ENCODE measurements around the gene CHD8.

CHD8 gene

DNA sequence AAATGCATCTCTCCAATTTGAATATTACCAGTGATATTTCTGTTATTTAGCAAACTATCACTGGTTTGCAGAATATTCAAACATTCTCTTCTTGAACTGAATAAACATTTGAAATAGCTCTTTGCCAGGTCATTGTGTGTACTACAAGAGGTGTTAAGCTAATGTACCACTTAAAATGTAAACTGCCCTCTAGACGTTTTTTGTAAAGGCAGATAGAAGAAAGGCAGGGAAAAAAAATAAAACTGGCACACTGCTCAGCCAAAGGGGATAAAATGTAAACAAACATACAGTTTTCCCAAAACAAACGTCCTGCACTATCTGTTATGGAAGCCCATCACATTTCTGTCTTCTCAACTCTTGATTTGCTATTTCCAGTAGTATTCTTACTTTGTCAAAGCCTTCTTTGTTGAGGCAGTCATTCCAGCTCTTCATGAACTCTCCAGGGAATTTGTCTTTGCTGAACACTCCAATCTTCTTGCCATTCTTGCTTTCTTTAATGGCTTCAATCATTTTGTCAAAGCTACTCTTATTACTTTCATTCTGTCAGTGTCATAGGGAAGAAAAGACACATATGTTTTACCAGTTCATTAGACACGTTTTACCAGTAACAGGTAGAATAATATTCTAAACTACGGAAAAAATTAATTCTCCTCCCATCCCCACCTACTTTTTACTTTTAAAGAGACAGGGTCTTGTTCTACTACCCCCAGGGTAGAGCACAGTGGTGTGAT lies 85.8 kb downstream of the CHD8 start:
- FAIRE-seq: no peak

DNA sequence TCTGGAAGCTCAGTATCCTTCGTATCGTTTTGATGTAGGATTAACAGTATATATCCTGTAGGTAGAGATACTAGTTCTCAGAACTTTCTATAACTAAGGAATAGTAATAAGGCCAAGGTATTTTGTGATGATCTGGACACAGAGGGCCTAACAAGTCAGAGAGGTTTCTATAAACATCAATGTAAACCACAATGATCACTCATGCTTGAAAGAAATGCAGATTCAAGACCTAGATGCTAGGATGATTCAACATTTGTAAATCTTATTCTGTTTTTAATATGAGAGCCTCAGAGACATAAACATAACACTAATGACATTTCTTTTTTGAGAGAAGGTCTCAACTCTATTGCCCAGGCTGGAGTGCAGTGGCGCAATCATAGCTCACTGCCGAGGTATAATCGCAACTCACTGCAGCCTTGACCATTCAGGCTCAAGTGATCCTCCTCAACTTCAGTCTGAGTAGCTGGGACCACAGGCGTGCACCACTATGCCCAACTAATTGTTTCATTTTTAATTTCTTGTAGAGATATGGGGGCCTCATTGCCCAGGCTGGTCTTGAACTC lies 88.3 kb downstream of the CHD8 start:
- no peak for FAIRE-seq

DNA sequence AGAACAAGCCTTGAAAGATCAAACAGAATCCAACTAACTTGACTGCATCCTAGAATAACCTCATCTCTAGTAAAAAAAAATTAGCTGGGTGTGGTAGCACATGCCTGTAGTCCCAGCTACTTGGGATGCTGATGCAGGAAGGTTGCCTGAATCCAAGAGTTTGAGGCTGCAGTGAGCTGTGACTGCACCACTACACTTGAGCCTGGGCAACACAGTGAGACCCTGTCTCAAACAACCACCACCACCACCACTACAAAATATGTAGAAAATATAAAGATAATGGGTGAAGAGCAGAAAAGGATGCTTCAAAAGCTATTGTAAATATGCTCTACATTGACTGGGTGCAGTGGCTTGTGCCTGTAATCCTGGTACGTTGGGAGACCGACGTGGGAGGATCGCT lies 99.4 kb downstream of the CHD8 start:
- FAIRE-seq: no peak

DNA sequence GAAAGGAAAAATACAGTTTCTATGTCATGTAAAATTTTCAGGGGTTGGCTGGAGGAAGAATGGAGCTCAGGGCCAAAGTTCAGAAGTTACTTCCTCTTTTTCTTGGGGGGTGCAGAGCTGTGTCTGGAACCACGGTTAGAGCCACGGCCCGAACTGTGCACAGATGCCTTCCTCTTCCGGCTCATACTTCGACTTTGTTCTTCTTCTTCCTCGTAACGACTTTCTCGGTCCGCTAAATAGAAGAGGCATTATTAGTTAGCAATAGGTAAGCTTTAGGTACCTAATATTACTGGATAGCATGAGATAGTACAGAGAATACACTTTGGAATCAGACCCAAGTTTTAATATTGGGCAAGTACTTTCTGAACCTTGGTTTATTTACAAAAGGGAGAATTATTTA lies 103.3 kb downstream of the CHD8 start:
- no peak for FAIRE-seq

DNA sequence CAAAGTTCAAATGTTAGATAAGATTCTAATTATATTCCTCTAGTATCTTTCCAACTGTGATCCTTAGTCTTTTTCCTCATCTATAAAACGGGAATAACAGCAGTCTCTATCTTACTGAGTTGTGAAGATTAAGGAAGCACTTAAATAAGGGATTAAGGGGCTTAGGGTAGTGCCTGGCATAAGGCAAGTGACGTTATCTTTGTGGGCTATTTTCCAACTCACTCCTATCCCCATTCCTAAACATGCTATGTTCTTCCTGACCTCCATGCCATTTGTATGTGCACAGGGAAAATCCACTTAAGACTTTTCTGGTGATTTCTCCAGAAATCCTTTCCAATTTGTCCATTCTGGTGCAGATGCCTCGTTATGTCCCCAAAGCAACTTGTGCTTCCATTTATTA lies 105.4 kb downstream of the CHD8 start:
- no peak for FAIRE-seq

DNA sequence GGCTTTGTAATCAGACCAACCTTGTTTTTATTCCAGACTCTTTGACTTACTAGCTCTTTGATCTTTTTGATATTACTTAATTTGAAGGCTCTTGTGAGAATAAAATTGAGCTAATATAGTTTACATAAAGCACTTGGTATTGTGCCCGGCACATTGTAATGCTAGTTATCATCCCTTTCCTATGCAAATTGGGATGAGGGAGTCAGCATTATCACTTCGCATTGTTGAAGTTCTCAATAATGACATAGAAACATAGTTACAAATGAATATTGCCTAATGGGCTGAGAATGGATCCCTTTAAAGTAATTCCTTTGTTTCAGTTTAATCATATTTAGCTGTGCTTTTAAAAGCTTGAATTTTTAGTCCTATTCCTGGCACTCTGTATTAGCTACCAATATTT lies 108.7 kb downstream of the CHD8 start:
- no peak for FAIRE-seq

DNA sequence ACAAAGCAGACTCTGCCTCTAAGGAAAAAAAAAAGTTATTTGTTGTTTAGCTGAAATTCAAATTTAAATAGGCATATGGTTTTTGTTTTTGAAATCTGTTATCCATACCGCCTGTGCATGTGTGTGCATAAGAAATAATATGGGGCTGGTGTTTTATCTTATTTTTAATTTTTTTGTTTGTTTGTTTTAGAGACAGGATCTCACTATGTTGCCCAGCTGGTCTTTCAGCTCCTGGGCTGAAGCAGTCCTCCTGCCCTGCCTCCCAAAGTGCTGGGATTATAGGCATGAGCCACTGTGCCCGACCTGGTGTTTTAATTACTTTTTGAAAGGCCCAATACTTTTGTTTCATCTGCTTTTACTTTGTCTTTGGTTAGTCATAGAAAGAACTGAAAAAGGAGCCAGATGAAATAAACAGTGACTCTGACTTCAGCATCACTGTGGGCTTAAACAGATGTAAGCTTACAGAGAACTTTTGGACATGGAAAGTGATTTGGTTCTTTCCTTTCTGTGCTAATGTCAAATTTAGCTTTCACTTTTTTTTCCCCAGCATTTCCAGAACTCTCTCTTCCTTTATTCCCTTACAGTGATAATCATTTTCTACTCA lies 109.3 kb downstream of the CHD8 start:
- FAIRE-seq: no peak

DNA sequence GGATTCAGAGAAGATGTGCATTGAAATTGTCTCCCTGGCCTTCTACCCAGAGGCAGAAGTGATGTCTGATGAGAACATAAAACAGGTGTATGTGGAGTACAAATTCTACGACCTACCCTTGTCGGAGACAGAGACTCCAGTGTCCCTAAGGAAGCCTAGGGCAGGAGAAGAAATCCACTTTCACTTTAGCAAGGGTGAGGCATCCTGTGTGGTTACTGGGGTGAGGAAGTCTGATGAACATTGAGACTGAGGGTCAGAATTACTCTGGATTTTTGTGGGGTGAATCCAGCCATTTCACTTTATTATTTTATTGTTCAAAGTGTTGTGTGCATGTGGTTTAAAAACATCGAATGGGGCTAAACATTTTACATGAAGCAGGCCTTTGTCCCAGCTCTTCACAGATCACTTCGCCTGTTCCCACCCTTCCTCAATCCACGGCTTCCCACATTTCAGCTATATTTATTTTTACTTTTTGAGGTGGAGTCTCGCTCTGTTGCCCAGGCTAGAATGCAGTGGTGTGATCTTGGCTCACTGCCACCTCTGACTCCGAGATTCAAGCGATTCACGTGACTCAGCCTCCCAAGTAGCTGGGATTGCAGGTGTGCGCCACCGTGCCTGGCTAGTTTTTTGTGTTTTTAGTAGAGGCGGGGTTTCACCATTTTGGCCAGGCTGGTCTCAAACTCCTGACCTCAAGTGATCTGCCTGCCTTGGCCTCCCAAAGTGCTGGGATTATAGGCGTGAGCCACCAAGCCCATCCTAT lies 112.7 kb downstream of the CHD8 start:
- no peak for FAIRE-seq
